ENCODE data around the gene SPTBN4.

SPTBN4 gene

GRCh38 chr19:40619333-40620160, 152.7 kb downstream of the SPTBN4 start:
- H3K4me3 ChIP-seq (replicated peaks; ENCODE audit: insufficient read depth, low read length), result no peak overlapping the region
- peaks cover 14% of the 10 kb centered on the region for H3K27me3 ChIP-seq (ENCODE audit: insufficient read depth, poor library complexity, severe bottlenecking)
- no peak for DNase-seq (ENCODE audit: low read depth in 1 of 2, low spot score in 1 of 2)
- no peak for TF ChIP-seq POLR2AphosphoS5 (IDR thresholded peaks at IDR 0.05; ENCODE audit: low read depth)
- TF ChIP-seq SPI1 (IDR thresholded peaks at IDR 0.05; ENCODE audit: borderline replicate concordance, low read depth), result no peak
- no peak for TF ChIP-seq GABPA (IDR thresholded peaks at IDR 0.05; ENCODE audit: low read depth)
- TF ChIP-seq CTCF (IDR thresholded peaks at IDR 0.05; ENCODE audit: insufficient read depth, low read length), result no peak
- TF ChIP-seq REST (IDR thresholded peaks at IDR 0.05; ENCODE audit: insufficient replicate concordance, low read depth), result no peak
- H3K27ac ChIP-seq (replicated peaks), result no peak overlapping the region

GRCh38 chr19:40620161-40620485, 153.3 kb downstream of the SPTBN4 start:
- peaks cover 8% of the 10 kb centered on the region for H3K27me3 ChIP-seq (ENCODE audit: insufficient read depth, poor library complexity, severe bottlenecking)
- H3K4me3 ChIP-seq (replicated peaks; ENCODE audit: insufficient read depth, low read length), result no peak overlapping the region
- DNase-seq (ENCODE audit: low read depth in 1 of 2, low spot score in 1 of 2), result no peak
- H3K27ac ChIP-seq (replicated peaks), result no peak overlapping the region
- TF ChIP-seq REST (IDR thresholded peaks at IDR 0.05; ENCODE audit: insufficient replicate concordance, low read depth), result no peak
- TF ChIP-seq SPI1 (IDR thresholded peaks at IDR 0.05; ENCODE audit: borderline replicate concordance, low read depth), result no peak
- no peak for TF ChIP-seq GABPA (IDR thresholded peaks at IDR 0.05; ENCODE audit: low read depth)
- TF ChIP-seq CTCF (IDR thresholded peaks at IDR 0.05; ENCODE audit: insufficient read depth, low read length), result no peak
- TF ChIP-seq POLR2AphosphoS5 (IDR thresholded peaks at IDR 0.05; ENCODE audit: low read depth), result no peak

- TF ChIP-seq GABPA (IDR thresholded peaks at IDR 0.05; ENCODE audit: low read depth) (no peak), REST (IDR thresholded peaks at IDR 0.05; ENCODE audit: insufficient replicate concordance, low read depth) (no peak), POLR2AphosphoS5 (IDR thresholded peaks at IDR 0.05; ENCODE audit: low read depth) (no peak), CTCF (IDR thresholded peaks at IDR 0.05; ENCODE audit: insufficient read depth, low read length) (no peak), SPI1 (IDR thresholded peaks at IDR 0.05; ENCODE audit: borderline replicate concordance, low read depth) (no peak)
- H3K27me3 ChIP-seq (ENCODE audit: insufficient read depth, poor library complexity, severe bottlenecking), result no peaks in the 10 kb centered on the region
- H3K4me3 ChIP-seq (replicated peaks; ENCODE audit: insufficient read depth, low read length), result no peak overlapping the region
- H3K27ac ChIP-seq (replicated peaks), result no peak overlapping the region
- DNase-seq (ENCODE audit: low read depth in 1 of 2, low spot score in 1 of 2), result no peak
These were observed 154.5 kb downstream of the SPTBN4 start for GRCh38 chr19:40621283-40621682.
